HG02623 (cell line): Measurements from ENCODE around the gene STRAP.
A peak's percentile ranks its signal among the peaks of the same experiment; 100 is the strongest.

ENCODE experiments used
- ATAC-seq: cut with Tn5 transposase; IDR thresholded peaks from one replicate; pipeline ENCODE4 v1.9.1; 2021; ENCODE audit warnings: moderate library complexity; ENCODE audit not compliant: unreplicated experiment

Gene STRAP, protein sequence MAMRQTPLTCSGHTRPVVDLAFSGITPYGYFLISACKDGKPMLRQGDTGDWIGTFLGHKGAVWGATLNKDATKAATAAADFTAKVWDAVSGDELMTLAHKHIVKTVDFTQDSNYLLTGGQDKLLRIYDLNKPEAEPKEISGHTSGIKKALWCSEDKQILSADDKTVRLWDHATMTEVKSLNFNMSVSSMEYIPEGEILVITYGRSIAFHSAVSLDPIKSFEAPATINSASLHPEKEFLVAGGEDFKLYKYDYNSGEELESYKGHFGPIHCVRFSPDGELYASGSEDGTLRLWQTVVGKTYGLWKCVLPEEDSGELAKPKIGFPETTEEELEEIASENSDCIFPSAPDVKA

GRCh38 chr12:15882118-15882971, at the start of gene STRAP:
TSS of gene STRAP (plus strand) at chr12:15882387. CDS start at chr12:15882708, 321 bp downstream.
- peak; percentile 94 for ATAC-seq

DNA sequence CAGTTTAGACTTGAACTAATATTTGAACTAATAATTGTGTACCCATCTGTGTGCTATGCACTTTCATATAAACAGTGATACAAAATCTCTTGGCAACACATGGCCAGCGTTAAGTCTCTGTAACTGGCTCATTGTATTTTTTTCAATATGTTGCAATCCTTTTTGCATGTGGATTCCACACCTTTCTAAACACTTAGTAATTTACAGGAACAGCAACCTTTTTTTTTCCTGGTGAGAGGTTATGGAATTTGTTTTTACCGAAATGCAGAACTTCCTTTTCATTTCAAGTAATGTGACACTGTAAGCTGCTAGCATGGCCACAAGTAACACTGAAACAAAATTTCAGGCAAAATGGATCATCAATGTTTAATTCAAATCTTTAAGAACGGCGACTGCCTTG, 47.6 kb upstream of the STRAP start:
- ATAC-seq: no peak

- no peak for ATAC-seq
Observed at GRCh38 chr12:15837141-15837790, 44.9 kb upstream of the STRAP start.

DNA sequence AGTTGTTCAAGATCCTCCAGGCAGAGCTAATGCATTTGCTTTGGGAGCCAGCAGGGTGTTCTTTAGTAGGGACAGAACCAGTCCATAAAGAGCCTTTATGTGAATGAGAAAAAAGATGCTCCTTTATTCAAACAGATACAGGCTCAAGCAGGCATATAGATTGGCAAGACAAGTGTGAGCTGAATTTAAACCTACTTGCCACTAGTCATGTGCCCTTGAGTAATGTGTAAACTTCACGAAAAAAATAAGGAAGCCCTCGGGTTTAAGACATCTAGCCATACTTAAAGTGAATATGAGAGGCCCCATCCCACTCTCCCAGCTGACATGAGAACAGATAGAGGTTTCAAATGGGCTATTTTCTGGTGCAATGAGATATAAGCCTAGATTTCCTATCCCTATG, 43.1 kb upstream of the STRAP start:
- ATAC-seq: no peak

GRCh38 chr12:15839682-15840081, 42.5 kb upstream of the STRAP start:
- ATAC-seq: no peak

- no peak for ATAC-seq
Observed at GRCh38 chr12:15842108-15842507, 40.1 kb upstream of the STRAP start.

- ATAC-seq: no peak
Observed at GRCh38 chr12:15846887-15847286, 35.3 kb upstream of the STRAP start.

GRCh38 chr12:15848606-15849005, 33.6 kb upstream of the STRAP start:
- ATAC-seq: no peak

DNA sequence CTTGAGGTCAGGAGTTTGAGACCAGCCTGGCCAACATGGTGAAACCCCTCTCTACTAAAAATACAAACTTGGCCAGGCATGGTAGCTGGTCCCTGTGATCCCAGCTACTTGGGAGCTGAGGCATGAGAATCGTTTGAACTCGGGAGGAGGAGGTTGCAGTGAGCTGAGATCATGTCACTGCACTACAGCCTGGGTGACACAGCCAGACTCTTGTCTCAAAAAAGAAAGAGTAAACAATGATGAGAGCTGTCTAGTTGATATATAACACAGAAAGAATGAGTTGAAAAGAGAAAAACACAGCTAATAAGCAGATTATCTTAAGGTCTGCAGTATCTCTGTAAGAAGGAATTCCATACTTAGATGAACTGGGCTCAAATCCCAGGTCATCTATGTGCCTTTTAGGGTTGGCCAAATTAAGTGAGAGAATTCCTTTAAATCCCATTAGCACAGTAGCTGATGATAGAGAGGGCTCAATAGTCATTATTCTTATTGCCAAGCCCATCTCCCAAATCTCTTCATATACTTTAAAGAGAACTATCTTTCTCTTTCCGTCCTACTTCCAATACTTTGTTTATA, 31.1 kb upstream of the STRAP start:
- ATAC-seq: no peak

GRCh38 chr12:15851919-15852318, 30.3 kb upstream of the STRAP start:
- ATAC-seq: no peak

DNA sequence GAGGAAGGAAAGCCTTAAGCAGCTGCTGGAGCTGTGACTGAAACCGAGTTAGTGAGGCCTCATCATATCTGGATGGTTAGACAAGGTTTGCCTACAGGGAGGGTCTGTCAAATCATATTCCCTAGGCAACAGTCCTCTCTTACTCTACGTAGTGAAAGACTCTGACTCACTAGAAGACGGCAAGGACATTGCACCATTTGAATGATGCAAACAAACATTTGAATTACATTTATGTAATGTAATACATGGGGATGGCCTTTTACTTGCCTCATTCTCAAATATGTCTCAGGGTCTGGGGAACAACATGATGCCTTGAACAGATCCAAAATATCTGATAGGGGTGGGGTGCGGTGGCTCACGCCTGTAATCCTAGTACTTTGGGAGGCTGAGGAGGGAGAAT, 29.8 kb upstream of the STRAP start:
- no peak for ATAC-seq

GRCh38 chr12:15853877-15854276, 28.3 kb upstream of the STRAP start:
- ATAC-seq: no peak

DNA sequence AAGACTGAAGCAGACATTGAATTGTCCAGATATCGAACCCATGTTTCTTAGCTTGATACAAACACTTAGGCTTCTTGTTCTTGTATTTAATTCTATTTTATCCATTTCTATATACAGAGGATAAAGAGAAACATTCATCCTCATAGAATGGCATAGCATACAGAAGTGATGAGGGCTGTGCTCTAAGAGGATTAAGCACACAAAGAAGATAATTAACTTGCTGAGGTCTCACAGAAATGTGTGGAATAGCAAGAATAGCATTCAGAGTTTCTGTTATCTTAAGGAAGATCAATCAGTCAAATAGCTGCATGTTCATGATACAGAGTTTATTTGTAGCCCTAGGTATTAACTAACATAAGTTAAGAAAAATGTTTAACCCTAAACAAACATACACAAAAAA, 27.3 kb upstream of the STRAP start:
- no peak for ATAC-seq

DNA sequence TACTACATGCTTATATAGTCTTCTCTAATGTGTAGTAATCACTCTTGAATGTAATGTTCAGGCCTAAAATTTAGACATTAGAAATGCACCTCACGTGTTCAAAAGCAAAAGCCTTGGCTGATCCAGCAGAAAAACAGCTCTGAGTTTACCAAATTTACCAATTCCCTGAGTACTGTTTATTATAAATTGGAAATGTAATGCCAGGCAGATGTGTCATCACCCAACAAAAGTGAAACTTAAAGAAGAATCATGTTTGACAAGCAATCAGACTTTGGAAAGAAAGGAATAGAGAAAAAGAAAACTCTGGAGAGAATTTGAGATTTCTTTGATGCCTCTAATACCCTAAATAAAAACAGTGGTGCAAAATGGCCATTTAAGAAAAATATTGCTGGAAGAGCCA, 26.5 kb upstream of the STRAP start:
- ATAC-seq: no peak

GRCh38 chr12:15856097-15856982, 25.8 kb upstream of the STRAP start:
- peak; percentile 59 for ATAC-seq

DNA sequence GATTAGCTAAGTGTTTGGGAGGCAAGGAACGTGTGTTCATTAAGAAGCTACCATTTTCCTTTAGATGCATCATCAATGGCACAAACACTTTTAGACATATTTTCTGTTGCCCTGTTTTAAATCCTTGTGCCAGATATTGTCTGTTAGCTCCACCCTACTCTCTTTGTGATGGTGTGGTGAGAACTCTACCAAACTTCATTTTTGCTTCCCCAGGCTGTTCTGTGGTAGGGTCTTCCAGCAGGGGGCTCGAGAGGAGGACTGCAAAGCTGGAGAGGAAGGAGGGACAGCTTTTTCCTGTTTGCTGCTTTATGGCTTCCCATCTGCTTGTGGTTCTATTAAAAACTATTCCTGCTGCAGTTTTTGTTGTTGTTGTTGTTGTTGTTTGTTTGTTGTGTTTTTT, 23.8 kb upstream of the STRAP start:
- ATAC-seq: no peak

DNA sequence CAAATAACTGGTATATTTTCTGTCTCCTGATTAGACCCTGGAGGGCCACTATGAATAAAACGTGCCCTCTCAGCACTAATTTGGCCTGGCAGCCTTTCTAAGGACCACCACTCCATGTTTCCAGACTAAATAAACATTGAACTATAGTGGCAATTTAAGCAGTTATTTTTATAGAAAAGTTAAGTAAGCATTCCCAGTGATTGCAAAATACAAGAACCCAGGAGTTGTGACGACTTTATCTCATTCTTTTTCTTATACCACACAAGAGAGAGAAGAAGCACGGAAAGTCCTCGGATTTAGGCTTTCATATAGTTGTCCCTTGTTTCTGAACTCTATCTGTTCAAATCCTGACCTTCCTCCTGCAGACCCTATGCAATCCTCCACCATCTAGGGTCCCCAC, 23.1 kb upstream of the STRAP start:
- no peak for ATAC-seq

DNA sequence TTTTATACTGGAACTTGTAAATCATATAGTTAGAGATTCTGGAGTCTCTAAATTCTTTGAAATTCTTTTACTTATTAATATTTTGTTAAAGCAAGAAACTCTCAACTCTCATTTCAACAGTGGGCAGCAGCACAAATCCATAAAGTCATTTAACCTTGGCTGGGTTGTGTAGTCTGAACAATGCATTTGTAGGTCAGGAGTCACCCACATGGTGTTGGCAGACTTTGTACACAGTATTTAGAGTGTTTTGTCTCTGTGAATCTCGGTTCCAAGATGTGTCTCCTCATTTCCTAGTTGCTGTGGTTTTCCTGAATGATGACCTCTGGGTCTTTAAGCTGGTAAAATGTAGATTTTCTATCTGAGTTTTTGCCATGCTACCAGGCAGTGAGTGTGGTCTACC, 20.8 kb upstream of the STRAP start:
- no peak for ATAC-seq

DNA sequence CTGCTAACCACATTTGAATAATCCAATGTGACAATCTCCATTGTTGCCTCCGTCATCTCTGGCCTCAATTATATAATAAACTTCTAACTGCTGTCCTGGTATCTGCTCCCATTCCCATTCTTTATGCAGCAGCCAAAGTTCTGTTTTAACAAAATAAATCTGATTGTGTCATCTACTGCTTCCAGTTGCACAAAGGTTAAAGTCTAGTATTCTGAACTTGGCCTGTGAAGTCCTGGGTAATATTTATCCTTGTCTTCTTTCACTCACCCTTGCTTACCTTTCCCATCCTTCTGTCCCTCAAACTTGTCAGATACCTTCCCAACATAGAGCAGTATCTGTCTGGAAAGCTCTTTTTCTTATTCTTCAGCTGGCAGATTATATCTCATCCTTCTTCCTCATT, 19.3 kb upstream of the STRAP start:
- ATAC-seq: no peak

DNA sequence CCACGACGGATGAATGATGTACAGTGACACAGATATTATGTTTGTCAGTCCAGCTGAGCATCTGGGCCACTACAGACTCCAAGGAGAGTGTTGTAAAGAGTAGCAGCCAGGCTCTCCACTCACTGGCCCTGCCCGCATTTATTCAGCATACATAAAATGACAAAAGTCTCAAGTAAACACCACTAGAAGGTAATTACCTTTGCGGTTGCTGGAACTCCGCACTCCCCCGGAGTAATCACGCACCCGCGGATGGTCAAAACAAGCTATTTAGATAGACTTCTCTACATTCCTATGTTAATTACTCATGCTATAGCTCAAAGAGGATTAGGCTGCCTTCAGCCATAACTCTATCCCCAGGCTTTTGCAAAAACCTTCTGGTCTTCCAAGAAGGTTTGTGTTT, 18.8 kb upstream of the STRAP start:
- no peak for ATAC-seq
